Measurements from ENCODE around the gene SSUH2. TPM values are rescaled to one million over a fixed set of nuclear protein-coding genes. Genes with fewer than 3 reads are reported as not detected.

The SSUH2 gene
- total and polyA plus RNA-seq, 2 of the 4 experiments (the other 2 are of a cell fraction): 0.10 TPM; not detected in 1

- Histone ChIP-seq H4K5ac (ENCODE audit: low read depth, low read length) (no peak overlapping the region), H2BK5ac (ENCODE audit: low read depth, low read length, poor library complexity, severe bottlenecking) (no peak overlapping the region), H3K4me1 (ENCODE audit: control insufficient read depth, insufficient read depth, low read length) (peaks cover 32% of the 10 kb centered on the region), H3K9ac (ENCODE audit: low read depth, low read length) (no peak overlapping the region), H2AK5ac (ENCODE audit: low read depth, low read length) (peak overlapping the region; percentile 76), H3K9me3 (ENCODE audit: control insufficient read depth, insufficient read depth, low read length) (0 out of 2 replicates have a peak, but pooled peaks cover 2% of the 10 kb centered on the region), H4K20me1 (ENCODE audit: insufficient read depth, low read length) (no peaks in the 10 kb centered on the region), H4K8ac (ENCODE audit: low read depth in 2 of 2, low read length in 2 of 2) (0 out of 4 replicates have a peak overlapping the region, but pooled peaks of 1 of the 2 experiments have one; percentile 86), H2BK20ac (ENCODE audit: low read depth, low read length) (no peak overlapping the region), H3K14ac (replicated peaks; ENCODE audit: low read depth, low read length) (no peak overlapping the region), H3K23ac (ENCODE audit: low read depth, low read length) (no peak overlapping the region), H3K27me3 (ENCODE audit: control insufficient read depth, insufficient read depth, low read length) (no peaks in the 10 kb centered on the region; the same call in 1 of the 2 replicates), H3K56ac (ENCODE audit: extremely low read depth, insufficient read depth, low read length) (no peak overlapping the region), H4K91ac (ENCODE audit: insufficient read depth, low read depth, low read length) (peak overlapping the region; percentile 90), H3K36me3 (ENCODE audit: control insufficient read depth, insufficient read depth, low read length) (no peaks in the 10 kb centered on the region), H3K9me1 (ENCODE audit: insufficient read depth, low read length) (peaks cover 20% of the 10 kb centered on the region), H3K79me1 (ENCODE audit: low read depth in 1 of 2, low read length in 2 of 2) (no peaks in the 10 kb centered on the region), H2AK9ac (replicated peaks; ENCODE audit: low read depth, low read length, poor library complexity) (no peak overlapping the region), H3K27ac (ENCODE audit: insufficient read depth, low read length) (no peak overlapping the region), H2BK15ac (ENCODE audit: low read depth, low read length) (no peak overlapping the region), H2BK120ac (ENCODE audit: low read depth, low read length) (peak overlapping the region; percentile 94), H2AFZ (replicated peaks; ENCODE audit: low read length, poor library complexity) (no peak overlapping the region), H3K4ac (ENCODE audit: low read depth, low read length) (peak overlapping the region; percentile 86), H3K18ac (ENCODE audit: low read depth, low read length) (no peak overlapping the region), H3K4me2 (ENCODE audit: low read depth, low read length) (no peak overlapping the region), H3K4me3 (ENCODE audit: insufficient read depth, low read depth, low read length) (no peak overlapping the region)
- dilution Hi-C loops (cut with HindIII; ENCODE audit: low sequenced_read_pairs, unreplicated experiment): no loop called here
- intact Hi-C loops (cut with micrococcal nuclease): loop anchor here (1.0 to 5.0 kb wide), 3 partner anchors 46 to 301 kb away; partner anchors contain the start of gene LMCD1
- DNase-seq (no peak), ATAC-seq (ENCODE audit: low read depth) (no peak)
- no TSS peak for BruUV-seq (replicated peaks)
- TF ChIP-seq CTCF (conservative IDR thresholded peaks at IDR 0.05; ENCODE audit: low read depth, low read length) (no peak), RCOR1 (IDR thresholded peaks at IDR 0.05; ENCODE audit: insufficient replicate concordance, low read length) (no peak), RAD21 (IDR thresholded peaks at IDR 0.05; ENCODE audit: low read length) (no peak), RFX5 (IDR thresholded peaks at IDR 0.05; ENCODE audit: low read depth, low read length) (no peak), NFE2L2 (IDR thresholded peaks at IDR 0.05; ENCODE audit: low read depth, low read length) (no peak), USF2 (IDR thresholded peaks at IDR 0.05; ENCODE audit: low read depth, low read length) (no peak), CHD1 (IDR thresholded peaks at IDR 0.05; ENCODE audit: low read depth, low read length) (no peak), FOS (IDR thresholded peaks at IDR 0.05; ENCODE audit: low read depth, low read length) (no peak), POLR2A (IDR thresholded peaks at IDR 0.05; ENCODE audit: low read depth, low read length) (no peak)
- 69% methylated on average over 2 of the region's 14 CpGs; no CpG with 5 or more reads in 1 of the 2 experiments for WGBS, 2 experiments (ENCODE audit: extremely low coverage in 2 of 2, insufficient read length in 1 of 2)
- ChIA-PET POLR2A (ENCODE audit: unreplicated experiment) (no interaction called here), CTCF (no interaction called here)
- in situ Hi-C loops (cut with MboI; ENCODE audit: low sequenced_read_pairs): loop anchor here (5.0 kb wide), 1 partner anchor 181 kb away; no protein-coding TSS in a partner anchor
Observed at GRCh38 chr3:8623741-8624140, 20.9 kb downstream of the SSUH2 start.
